ENCODE data around the gene ADAM20.

DNA sequence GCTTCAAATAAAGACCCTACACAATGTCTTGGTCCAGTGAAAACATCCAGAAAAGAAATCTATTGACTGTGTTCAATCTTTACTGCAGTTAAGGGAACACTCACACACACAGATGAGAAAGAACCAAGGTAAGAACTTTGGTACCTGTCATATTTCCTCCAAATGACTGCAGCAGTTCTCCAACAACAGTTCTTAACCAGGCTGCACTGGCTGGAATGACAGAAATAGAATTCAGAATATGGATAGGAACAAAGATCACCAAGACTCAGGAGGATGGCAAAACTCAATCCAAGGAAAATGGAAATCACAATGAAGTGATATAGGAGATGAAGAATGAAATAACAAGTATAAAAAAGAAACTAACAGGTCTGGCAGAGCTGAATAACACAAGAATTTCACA is 36.6 kb downstream of the ADAM20 start:
- TF ChIP-seq, protein P1, sequence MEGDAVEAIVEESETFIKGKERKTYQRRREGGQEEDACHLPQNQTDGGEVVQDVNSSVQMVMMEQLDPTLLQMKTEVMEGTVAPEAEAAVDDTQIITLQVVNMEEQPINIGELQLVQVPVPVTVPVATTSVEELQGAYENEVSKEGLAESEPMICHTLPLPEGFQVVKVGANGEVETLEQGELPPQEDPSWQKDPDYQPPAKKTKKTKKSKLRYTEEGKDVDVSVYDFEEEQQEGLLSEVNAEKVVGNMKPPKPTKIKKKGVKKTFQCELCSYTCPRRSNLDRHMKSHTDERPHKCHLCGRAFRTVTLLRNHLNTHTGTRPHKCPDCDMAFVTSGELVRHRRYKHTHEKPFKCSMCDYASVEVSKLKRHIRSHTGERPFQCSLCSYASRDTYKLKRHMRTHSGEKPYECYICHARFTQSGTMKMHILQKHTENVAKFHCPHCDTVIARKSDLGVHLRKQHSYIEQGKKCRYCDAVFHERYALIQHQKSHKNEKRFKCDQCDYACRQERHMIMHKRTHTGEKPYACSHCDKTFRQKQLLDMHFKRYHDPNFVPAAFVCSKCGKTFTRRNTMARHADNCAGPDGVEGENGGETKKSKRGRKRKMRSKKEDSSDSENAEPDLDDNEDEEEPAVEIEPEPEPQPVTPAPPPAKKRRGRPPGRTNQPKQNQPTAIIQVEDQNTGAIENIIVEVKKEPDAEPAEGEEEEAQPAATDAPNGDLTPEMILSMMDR (IDR thresholded peaks at IDR 0.05): no peak
- TF ChIP-seq ZFX (IDR thresholded peaks at IDR 0.05; ENCODE audit: borderline replicate concordance): no peak
